Measurements from ENCODE around the gene PRL. TPM values are rescaled to one million over a fixed set of nuclear protein-coding genes. Genes with fewer than 3 reads are reported as not detected.

The PRL gene
- total and polyA plus RNA-seq, 3 donors from 2014 or later = 0.63 to 2.4 TPM; not detected in 1

DNA sequence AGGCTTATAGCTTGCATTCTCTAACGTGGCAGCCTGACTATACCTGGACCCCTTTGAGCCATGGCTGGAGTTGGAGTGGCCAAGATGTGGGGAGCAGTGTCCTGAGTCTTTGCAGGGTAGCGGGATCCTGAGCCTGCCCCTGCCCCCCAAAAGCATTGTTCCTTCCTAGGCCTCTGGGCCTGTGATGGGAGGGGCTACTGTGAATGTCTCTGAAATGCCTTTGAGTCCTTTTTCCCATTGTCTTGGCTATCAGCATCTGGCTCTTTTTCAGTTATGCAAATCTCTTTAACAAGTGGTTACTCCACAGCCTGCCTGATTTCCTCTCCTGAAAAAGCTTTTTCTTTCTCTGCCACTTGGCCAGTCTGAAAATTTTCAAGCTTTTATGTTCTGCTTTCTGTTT lies 17.0 kb upstream of the PRL start:
- DNase-seq = no peak
- no peaks in the 10 kb centered on the region for H3K4me1 ChIP-seq
- no peak overlapping the region for H3K4me3 ChIP-seq
- TF ChIP-seq, protein P1, sequence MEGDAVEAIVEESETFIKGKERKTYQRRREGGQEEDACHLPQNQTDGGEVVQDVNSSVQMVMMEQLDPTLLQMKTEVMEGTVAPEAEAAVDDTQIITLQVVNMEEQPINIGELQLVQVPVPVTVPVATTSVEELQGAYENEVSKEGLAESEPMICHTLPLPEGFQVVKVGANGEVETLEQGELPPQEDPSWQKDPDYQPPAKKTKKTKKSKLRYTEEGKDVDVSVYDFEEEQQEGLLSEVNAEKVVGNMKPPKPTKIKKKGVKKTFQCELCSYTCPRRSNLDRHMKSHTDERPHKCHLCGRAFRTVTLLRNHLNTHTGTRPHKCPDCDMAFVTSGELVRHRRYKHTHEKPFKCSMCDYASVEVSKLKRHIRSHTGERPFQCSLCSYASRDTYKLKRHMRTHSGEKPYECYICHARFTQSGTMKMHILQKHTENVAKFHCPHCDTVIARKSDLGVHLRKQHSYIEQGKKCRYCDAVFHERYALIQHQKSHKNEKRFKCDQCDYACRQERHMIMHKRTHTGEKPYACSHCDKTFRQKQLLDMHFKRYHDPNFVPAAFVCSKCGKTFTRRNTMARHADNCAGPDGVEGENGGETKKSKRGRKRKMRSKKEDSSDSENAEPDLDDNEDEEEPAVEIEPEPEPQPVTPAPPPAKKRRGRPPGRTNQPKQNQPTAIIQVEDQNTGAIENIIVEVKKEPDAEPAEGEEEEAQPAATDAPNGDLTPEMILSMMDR (IDR thresholded peaks at IDR 0.05) = no peak
- no peak for TF ChIP-seq POLR2A (IDR thresholded peaks at IDR 0.05)
- intact Hi-C loops (cut with DNase I; ENCODE audit: low total_unique reads) = no loop called here
- H3K27me3 ChIP-seq = no peaks in the 10 kb centered on the region
- no peak overlapping the region for H3K27ac ChIP-seq
- WGBS, 2 donors = 94% methylated on average over 2 of the region's 2 CpGs; no CpG with 5 or more reads in 1 of the 2 donors
- H3K9me3 ChIP-seq = no peaks in the 10 kb centered on the region
- no peaks in the 10 kb centered on the region for H3K36me3 ChIP-seq (ENCODE audit: low read depth, missing control alignments)

DNA sequence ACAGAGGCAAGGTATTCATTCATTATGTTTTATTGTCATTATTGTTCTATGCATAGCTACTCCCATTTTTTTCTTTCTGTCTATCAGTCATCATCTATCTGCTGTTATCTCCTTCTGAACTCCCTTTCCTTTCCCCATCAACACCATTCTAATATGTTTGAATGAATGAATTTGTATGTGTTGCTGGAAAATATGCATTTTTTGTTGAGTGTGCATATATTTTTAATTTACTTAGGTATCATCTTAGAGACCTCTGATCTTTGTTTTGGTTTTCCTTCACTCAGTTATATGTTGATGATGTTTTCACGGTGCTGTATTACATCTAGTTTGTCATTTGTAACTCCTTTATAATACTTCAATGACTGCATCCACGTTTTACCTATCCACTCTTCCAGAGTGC lies 12.1 kb upstream of the PRL start:
- Histone ChIP-seq H3K36me3 (ENCODE audit: low read depth, missing control alignments) (no peaks in the 10 kb centered on the region), H3K27me3 (no peaks in the 10 kb centered on the region), H3K4me1 (no peaks in the 10 kb centered on the region), H3K4me3 (no peak overlapping the region), H3K27ac (no peak overlapping the region), H3K9me3 (no peaks in the 10 kb centered on the region)
- TF ChIP-seq POLR2A (IDR thresholded peaks at IDR 0.05) = no peak
- TF ChIP-seq, protein P1 (IDR thresholded peaks at IDR 0.05) = no peak
- 82 to 86% methylated on average over 2 of the region's 2 CpGs for WGBS, 2 donors
- no peak for DNase-seq
- intact Hi-C loops (cut with DNase I; ENCODE audit: low total_unique reads) = no loop called here

DNA sequence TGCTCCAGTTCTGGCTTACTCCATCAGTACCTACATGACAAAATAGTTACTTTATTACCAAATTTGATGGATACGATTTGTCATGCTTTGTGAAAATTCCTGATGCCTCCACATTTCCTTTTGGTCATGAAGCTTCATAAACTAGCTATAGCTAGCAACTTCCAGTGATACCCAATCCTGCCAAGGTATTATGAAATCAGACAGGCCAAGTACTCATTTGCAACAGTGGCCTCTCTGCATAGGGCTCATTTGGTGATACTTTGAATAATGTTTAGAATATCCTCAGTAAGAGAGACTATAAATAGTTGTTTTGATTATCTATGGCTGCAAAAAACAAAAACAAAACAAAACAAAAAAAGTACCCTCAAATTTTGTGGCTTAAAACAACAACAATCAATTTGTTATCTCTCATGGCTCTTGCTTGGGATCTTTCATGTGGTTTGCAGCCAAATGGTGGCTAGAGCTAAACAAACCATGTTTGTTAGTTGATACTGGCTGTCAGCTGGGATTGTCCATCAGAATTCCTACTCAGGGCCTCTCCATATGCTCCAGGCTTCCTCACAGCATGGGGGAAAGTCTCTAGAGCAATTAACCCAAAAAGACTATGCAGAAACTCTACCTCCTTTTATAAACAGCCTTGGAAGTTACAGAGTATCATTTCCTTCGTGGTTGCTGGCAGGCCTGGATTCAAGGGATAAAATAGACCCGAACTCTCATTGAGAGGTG lies 10.1 kb upstream of the PRL start:
- H3K27ac ChIP-seq = no peak overlapping the region
- no peak for DNase-seq
- H3K36me3 ChIP-seq (ENCODE audit: low read depth, missing control alignments) = no peaks in the 10 kb centered on the region
- no peak for TF ChIP-seq POLR2A (IDR thresholded peaks at IDR 0.05)
- TF ChIP-seq, protein P1 (IDR thresholded peaks at IDR 0.05) = no peak
- H3K4me1 ChIP-seq = no peaks in the 10 kb centered on the region
- no peaks in the 10 kb centered on the region for H3K27me3 ChIP-seq
- no peak overlapping the region for H3K4me3 ChIP-seq
- no peaks in the 10 kb centered on the region for H3K9me3 ChIP-seq
- intact Hi-C loops (cut with DNase I; ENCODE audit: low total_unique reads) = no loop called here
- 60 to 66% methylated on average over 3 of the region's 3 CpGs for WGBS, 2 donors

DNA sequence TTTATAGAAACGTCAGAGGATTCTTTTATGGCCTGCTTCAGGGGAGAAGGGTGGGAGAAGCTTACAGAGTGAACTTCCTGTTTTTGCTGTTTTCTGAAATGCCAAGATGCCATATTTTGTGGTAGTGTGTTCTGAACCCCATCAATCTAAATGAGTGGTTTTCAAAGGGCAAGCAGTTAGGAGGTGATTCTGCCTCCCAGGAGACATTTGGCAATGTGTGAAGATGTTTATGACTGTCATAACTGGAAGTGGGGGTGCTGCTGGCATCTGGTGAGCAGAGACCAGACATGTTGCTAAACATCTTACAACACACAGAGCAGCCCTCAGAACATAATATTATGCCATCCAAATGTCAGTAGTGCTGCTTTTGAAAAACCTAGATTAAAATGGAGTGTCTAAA lies 6.0 kb upstream of the PRL start:
- Histone ChIP-seq H3K36me3 (ENCODE audit: low read depth, missing control alignments) (no peaks in the 10 kb centered on the region), H3K4me3 (no peak overlapping the region)
- no peak for DNase-seq

More for the DNA sequence above, 6.0 kb upstream of the PRL start:
- 50 to 52% methylated on average over 1 of the region's 1 CpG for WGBS, 2 donors
- no peaks in the 10 kb centered on the region for H3K9me3 ChIP-seq
- TF ChIP-seq POLR2A (IDR thresholded peaks at IDR 0.05) = no peak
- TF ChIP-seq, protein P1 (IDR thresholded peaks at IDR 0.05) = no peak
- no peaks in the 10 kb centered on the region for H3K4me1 ChIP-seq
- H3K27me3 ChIP-seq = no peaks in the 10 kb centered on the region
- no peak overlapping the region for H3K27ac ChIP-seq
- intact Hi-C loops (cut with DNase I; ENCODE audit: low total_unique reads) = no loop called here
